HG03558 (cell line): ENCODE measurements around the gene ENO4.

ENCODE experiments used
- ATAC-seq: cut with Tn5 transposase; IDR thresholded peaks from one replicate; pipeline ENCODE4 v1.9.1; 2021; ENCODE audit warnings: moderate number of reproducible peaks; ENCODE audit not compliant: unreplicated experiment; ENCODE audit errors: extremely low read depth

The ENO4 gene

GRCh38 chr10:116909307-116909706, 60.0 kb downstream of the ENO4 start:
- ATAC-seq = no peak

- no peak for ATAC-seq
These were observed 61.6 kb downstream of the ENO4 start for GRCh38 chr10:116910910-116911309.

GRCh38 chr10:116912162-116912561, 62.9 kb downstream of the ENO4 start:
- no peak for ATAC-seq

GRCh38 chr10:116913695-116914094, 64.4 kb downstream of the ENO4 start:
- ATAC-seq = no peak

GRCh38 chr10:116915340-116915739, 66.0 kb downstream of the ENO4 start:
- no peak for ATAC-seq

- ATAC-seq = no peak
These were observed 68.2 kb downstream of the ENO4 start for GRCh38 chr10:116917481-116917880.

DNA sequence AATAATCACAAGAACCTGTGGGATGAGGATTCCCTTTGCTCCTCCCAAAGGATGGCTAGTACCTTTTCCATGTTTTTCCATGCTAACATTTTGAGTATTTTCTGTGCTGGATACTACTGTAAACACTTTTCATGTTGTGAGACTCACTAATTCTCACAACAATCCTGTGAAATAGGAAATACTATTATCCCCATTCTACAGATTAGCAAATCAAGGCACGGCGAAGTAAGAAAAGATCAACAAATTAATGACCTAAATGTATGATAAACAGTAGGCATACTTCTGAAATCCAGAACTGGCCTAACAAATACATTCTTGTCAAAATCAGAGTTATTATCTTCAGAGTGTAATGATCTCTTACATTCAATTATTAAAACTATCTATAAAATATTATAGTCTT, 69.3 kb downstream of the ENO4 start:
- no peak for ATAC-seq

DNA sequence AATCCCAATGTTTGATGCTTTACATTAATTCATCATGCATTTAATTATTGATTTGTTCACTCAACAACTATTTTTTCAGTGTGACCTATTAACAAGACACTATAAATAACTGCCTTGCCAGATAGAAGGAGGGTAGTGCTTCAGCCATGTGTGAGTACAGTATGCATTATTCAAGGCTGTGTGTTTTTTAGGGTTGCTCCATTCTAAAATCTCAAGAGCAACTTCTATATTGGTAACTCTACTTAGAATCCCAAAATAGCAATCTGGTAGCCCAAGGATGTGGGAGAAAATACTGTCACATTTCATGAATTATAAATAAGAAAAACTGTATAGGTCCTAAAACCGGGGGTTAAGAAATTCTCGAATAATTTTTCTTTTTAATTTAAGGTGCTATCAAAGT, 69.9 kb downstream of the ENO4 start:
- no peak for ATAC-seq

- ATAC-seq = no peak
These were observed 70.4 kb downstream of the ENO4 start for GRCh38 chr10:116919706-116920105.

GRCh38 chr10:116925056-116925455, 75.8 kb downstream of the ENO4 start:
- ATAC-seq = no peak

DNA sequence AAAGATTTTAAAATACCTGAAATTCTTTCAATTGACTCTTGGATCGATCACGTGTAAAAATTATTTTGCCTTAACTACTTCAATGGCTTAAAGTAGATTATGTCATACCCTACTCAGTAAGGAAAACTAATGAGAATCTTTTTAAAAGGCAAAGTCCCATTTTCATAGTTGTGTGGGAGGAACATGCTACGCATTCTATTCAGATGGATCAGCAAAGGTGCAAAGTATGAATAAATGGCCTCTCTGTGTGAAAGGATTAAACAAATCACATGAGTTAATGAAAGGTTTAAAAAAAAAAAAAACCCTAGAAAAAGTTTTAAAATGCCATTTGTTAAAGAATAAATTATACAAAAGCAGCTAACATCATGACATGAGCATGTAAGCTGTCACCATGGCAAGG, 77.1 kb downstream of the ENO4 start:
- ATAC-seq = no peak

GRCh38 chr10:116931806-116932205, 82.5 kb downstream of the ENO4 start:
- no peak for ATAC-seq
